Activated naive CD4-positive, alpha-beta T cell treated with anti-CD3 and anti-CD28 coated beads, Interleukin-2, amount 50 U/mL, for 24 hours (primary cell): ENCODE measurements around the gene KCNJ9.

ENCODE experiments used
- H3K27ac Mint-ChIP-seq: one replicate; pipeline ENCODE4 v1.8.0; 2021; ENCODE audit warnings: mild to moderate bottlenecking, mixed read lengths
- H3K27me3 Mint-ChIP-seq: one replicate; pipeline ENCODE4 v1.8.0; 2021; ENCODE audit warnings: mixed read lengths
- H3K36me3 Mint-ChIP-seq: one replicate; pipeline ENCODE4 v1.8.0; 2021; ENCODE audit warnings: mixed read lengths
- H3K4me1 Mint-ChIP-seq: one replicate; pipeline ENCODE4 v1.8.0; 2021; ENCODE audit warnings: mixed read lengths
- H3K4me3 Mint-ChIP-seq: one replicate; pipeline ENCODE4 v1.8.0; 2021; ENCODE audit warnings: mild to moderate bottlenecking, mixed read lengths
- H3K9me3 Mint-ChIP-seq: one replicate; pipeline ENCODE4 v1.8.0; 2021; ENCODE audit warnings: mixed read lengths

Gene KCNJ9

GRCh38 chr1:160078512-160079195 lies 2.7 kb upstream of the KCNJ9 start:
- no peaks in the 10 kb centered on the region for H3K36me3 Mint-ChIP-seq
- peak overlapping the region; percentile 65 for H3K27ac Mint-ChIP-seq
- H3K4me3 Mint-ChIP-seq = no peak overlapping the region
- peaks cover 38% of the 10 kb centered on the region for H3K27me3 Mint-ChIP-seq
- no peaks in the 10 kb centered on the region for H3K9me3 Mint-ChIP-seq
- peaks cover 3% of the 10 kb centered on the region for H3K4me1 Mint-ChIP-seq

DNA sequence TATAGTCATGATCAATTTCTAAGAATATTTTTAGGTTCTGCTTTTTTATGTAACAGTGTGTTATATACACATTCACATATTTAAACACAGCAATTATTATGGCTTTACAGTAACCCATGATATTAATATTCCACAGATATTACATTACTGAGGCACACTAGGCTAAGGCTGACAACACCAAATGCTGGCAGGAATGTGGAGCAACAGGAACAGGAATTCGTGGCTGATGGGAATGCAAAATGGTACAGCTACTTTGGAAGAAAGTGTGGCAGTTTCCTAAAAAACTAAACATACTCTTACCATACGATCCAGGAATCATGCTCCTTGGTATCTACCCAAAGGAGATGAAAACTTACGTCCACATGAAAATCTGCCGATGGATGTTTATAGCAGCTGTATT lies 1.9 kb upstream of the KCNJ9 start:
- H3K9me3 Mint-ChIP-seq = no peaks in the 10 kb centered on the region
- H3K36me3 Mint-ChIP-seq = no peaks in the 10 kb centered on the region
- peaks cover 38% of the 10 kb centered on the region for H3K27me3 Mint-ChIP-seq
- no peak overlapping the region for H3K27ac Mint-ChIP-seq
- no peak overlapping the region for H3K4me3 Mint-ChIP-seq
- H3K4me1 Mint-ChIP-seq = peaks cover 8% of the 10 kb centered on the region

- H3K9me3 Mint-ChIP-seq = no peaks in the 10 kb centered on the region
- H3K27me3 Mint-ChIP-seq = peaks cover 38% of the 10 kb centered on the region
- no peak overlapping the region for H3K27ac Mint-ChIP-seq
- no peak overlapping the region for H3K4me3 Mint-ChIP-seq
- no peaks in the 10 kb centered on the region for H3K36me3 Mint-ChIP-seq
- H3K4me1 Mint-ChIP-seq = peaks cover 10% of the 10 kb centered on the region
Observed at GRCh38 chr1:160080381-160081100, 797 bp upstream of the KCNJ9 start.

GRCh38 chr1:160082487-160082886 lies 1.1 kb downstream of the KCNJ9 start:
- Mint-ChIP-seq H3K27me3 (peaks cover 34% of the 10 kb centered on the region), H3K36me3 (no peaks in the 10 kb centered on the region), H3K4me3 (no peak overlapping the region), H3K4me1 (peaks cover 17% of the 10 kb centered on the region), H3K9me3 (no peaks in the 10 kb centered on the region), H3K27ac (no peak overlapping the region)

DNA sequence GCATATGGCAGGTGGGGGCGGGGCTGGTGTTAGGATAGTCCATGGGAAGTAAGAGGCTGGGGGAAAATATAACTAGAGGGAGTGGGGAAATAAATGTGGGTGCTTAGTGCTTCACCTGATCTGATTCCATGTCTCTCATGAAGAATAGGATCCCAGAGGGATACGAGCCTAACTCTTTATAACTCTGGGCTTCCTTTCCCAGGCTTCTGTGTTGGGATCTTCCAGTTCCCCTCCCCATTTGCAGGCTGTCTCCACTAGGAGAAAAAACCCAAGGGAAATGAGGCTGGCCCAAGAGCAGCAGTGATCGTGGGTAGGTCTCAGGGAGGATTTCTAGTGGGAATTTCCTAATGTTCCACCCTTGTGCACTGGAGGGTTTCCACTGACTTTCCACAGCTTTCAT lies 1.6 kb downstream of the KCNJ9 start:
- no peaks in the 10 kb centered on the region for H3K36me3 Mint-ChIP-seq
- no peak overlapping the region for H3K27ac Mint-ChIP-seq
- no peaks in the 10 kb centered on the region for H3K9me3 Mint-ChIP-seq
- peaks cover 33% of the 10 kb centered on the region for H3K27me3 Mint-ChIP-seq
- H3K4me1 Mint-ChIP-seq = peaks cover 17% of the 10 kb centered on the region
- peak overlapping the region; percentile 72 for H3K4me3 Mint-ChIP-seq

DNA sequence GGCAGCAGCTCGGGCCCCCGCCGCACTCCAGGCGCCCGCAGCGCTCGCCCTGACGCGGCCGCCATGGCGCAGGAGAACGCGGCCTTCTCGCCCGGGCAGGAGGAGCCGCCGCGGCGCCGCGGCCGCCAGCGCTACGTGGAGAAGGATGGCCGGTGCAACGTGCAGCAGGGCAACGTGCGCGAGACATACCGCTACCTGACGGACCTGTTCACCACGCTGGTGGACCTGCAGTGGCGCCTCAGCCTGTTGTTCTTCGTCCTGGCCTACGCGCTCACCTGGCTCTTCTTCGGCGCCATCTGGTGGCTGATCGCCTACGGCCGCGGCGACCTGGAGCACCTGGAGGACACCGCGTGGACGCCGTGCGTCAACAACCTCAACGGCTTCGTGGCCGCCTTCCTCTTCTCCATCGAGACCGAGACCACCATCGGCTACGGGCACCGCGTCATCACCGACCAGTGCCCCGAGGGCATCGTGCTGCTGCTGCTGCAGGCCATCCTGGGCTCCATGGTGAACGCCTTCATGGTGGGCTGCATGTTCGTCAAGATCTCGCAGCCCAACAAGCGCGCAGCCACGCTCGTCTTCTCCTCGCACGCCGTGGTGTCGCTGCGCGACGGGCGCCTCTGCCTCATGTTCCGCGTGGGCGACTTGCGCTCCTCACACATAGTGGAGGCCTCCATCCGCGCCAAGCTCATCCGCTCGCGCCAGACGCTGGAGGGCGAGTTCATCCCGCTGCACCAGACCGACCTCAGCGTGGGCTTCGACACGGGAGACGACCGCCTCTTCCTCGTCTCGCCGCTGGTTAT lies 2.8 kb downstream of the KCNJ9 start:
- no peak overlapping the region for H3K27ac Mint-ChIP-seq
- peak overlapping the region; percentile 71 for H3K4me3 Mint-ChIP-seq
- no peaks in the 10 kb centered on the region for H3K36me3 Mint-ChIP-seq
- no peaks in the 10 kb centered on the region for H3K9me3 Mint-ChIP-seq
- peaks cover 27% of the 10 kb centered on the region for H3K27me3 Mint-ChIP-seq
- H3K4me1 Mint-ChIP-seq = peaks cover 14% of the 10 kb centered on the region

GRCh38 chr1:160084771-160085321 lies 3.5 kb downstream of the KCNJ9 start:
- Mint-ChIP-seq H3K27me3 (peaks cover 24% of the 10 kb centered on the region), H3K4me3 (peak overlapping the region; percentile 71), H3K36me3 (no peaks in the 10 kb centered on the region), H3K4me1 (peaks cover 14% of the 10 kb centered on the region), H3K27ac (no peak overlapping the region), H3K9me3 (no peaks in the 10 kb centered on the region)

DNA sequence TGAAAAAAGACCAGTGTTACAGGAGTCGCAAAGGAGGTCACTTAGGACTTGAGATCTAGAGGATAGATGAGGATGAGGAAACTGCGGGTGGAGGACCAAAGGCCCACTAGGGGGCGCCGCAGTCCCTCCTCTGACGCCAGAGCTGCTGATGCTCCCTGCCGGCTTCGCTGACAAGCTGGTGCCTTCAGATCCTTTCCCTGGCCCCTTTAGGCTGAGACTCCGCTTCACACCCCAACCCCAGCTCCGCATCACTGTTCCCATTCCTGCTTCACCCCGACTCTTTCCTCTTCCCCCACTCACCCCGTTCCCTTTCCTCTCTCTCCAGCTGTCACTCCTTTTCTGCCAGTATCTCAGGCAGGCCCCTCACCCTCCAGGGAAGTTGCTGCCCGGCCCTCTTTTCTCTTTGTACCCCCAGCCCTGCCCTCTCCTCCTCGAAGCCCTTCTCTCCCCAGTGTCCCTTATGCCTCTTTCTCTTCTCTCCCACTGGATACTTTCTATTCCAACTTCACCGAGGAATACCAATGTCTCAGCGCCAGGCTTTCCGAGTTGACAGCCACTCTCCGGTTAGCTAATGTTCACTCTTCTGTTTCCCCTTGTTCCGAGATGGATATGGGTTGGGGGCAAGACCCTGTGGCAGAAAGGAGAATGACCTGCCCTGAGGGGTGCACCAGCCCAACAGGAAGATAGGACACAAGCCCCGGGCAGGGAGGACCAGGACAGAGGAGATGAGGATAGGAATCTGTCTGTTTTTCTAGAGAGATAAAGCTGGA lies 4.5 kb downstream of the KCNJ9 start:
- Mint-ChIP-seq H3K27ac (peak overlapping the region; percentile 9), H3K36me3 (peaks cover 1% of the 10 kb centered on the region), H3K27me3 (peaks cover 14% of the 10 kb centered on the region), H3K9me3 (no peaks in the 10 kb centered on the region), H3K4me3 (peak overlapping the region; percentile 30), H3K4me1 (peaks cover 14% of the 10 kb centered on the region)

DNA sequence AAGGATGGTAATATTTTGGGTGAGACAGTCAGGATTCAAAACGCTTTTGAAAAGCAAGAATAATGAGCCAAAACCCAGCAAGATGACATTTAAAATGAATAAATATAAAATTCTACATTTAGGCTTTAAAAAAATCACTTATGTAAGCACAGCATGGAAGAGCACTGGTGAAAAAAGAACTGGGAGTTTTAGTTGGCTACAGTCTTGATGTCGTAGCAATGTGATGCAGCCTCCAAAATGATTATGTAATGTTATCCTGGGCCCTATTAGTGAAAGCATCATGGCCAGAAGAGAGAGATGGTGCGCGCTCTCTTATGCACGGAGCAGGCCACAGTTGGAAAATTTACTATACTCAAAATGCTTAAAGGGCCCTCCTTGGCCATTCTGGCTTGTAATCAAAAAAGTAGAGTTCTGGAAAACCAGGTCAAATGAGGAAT lies 5.1 kb downstream of the KCNJ9 start:
- peaks cover 1% of the 10 kb centered on the region for H3K36me3 Mint-ChIP-seq
- no peaks in the 10 kb centered on the region for H3K9me3 Mint-ChIP-seq
- no peak overlapping the region for H3K27ac Mint-ChIP-seq
- no peak overlapping the region for H3K4me3 Mint-ChIP-seq
- peaks cover 9% of the 10 kb centered on the region for H3K27me3 Mint-ChIP-seq
- peaks cover 14% of the 10 kb centered on the region for H3K4me1 Mint-ChIP-seq

DNA sequence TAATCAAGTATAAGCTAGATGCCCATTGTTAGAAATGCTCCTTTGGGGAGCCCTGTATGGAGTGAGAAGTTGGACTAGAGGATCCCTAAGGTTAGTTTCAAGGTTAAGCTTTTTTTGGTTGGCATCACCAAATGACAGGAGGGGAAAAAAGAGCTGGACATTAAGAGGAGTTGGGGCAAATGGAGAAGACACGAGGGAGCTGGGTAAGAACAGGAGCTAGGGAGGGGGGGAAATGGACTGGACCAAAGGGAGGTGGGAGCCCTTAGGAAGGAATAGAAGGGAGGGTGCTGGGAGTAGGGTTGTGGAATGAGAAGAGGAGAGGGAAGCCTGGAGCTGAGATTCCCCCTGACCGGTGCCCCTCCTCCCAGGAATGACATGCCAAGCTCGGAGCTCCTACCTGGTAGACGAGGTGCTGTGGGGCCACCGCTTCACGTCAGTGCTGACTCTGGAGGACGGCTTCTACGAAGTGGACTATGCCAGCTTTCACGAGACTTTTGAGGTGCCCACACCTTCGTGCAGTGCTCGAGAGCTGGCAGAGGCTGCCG lies 5.9 kb downstream of the KCNJ9 start:
- Mint-ChIP-seq H3K9me3 (no peaks in the 10 kb centered on the region), H3K4me3 (no peak overlapping the region), H3K36me3 (peaks cover 4% of the 10 kb centered on the region), H3K4me1 (peaks cover 14% of the 10 kb centered on the region), H3K27me3 (peaks cover 5% of the 10 kb centered on the region), H3K27ac (no peak overlapping the region)

GRCh38 chr1:160089883-160090282 lies 8.5 kb downstream of the KCNJ9 start:
- Mint-ChIP-seq H3K4me3 (no peak overlapping the region), H3K9me3 (no peaks in the 10 kb centered on the region), H3K27ac (no peak overlapping the region), H3K36me3 (peaks cover 5% of the 10 kb centered on the region), H3K27me3 (no peaks in the 10 kb centered on the region), H3K4me1 (peaks cover 21% of the 10 kb centered on the region)

GRCh38 chr1:160090760-160091159 lies 9.4 kb downstream of the KCNJ9 start:
- peaks cover 20% of the 10 kb centered on the region for H3K4me1 Mint-ChIP-seq
- peaks cover 5% of the 10 kb centered on the region for H3K36me3 Mint-ChIP-seq
- no peaks in the 10 kb centered on the region for H3K9me3 Mint-ChIP-seq
- no peaks in the 10 kb centered on the region for H3K27me3 Mint-ChIP-seq
- H3K27ac Mint-ChIP-seq = no peak overlapping the region
- H3K4me3 Mint-ChIP-seq = no peak overlapping the region

- no peaks in the 10 kb centered on the region for H3K27me3 Mint-ChIP-seq
- peaks cover 5% of the 10 kb centered on the region for H3K36me3 Mint-ChIP-seq
- no peaks in the 10 kb centered on the region for H3K9me3 Mint-ChIP-seq
- no peak overlapping the region for H3K4me3 Mint-ChIP-seq
- no peak overlapping the region for H3K27ac Mint-ChIP-seq
- peaks cover 25% of the 10 kb centered on the region for H3K4me1 Mint-ChIP-seq
Observed at GRCh38 chr1:160091666-160092223, 10.4 kb downstream of the KCNJ9 start.

DNA sequence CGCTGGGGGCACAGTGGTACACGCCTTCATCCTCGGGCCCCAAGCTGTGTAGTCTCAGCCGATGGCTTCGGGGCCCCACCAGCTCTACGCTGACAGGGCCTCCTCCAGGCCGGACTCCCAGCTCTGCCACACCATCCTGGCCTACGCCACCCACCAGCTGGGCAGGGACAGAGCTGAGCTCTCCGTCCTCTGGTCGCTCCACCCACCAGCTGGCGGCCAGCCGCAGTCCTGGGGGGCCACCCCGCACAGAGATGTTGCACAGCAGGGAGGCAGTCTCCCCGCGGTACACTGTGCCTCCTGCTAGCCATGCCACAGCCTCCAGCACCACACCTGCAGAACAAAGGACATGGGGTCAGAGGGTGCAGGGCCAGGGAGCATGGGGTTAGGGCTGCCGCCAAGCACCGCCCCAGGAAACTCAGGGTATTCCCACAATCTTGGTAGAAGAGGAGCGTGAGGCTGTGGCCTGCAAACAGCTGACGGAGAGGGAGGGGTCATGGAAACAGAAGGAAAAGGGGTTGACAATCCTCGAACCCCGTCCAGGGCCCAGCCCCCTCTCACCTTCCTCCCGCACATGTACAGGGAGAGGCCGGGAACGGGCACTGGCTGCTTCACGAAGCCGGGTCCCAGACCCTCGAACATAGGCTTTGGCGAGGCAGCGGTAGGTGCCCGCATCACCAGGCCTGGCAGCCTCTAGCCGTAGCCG lies 11.2 kb downstream of the KCNJ9 start:
- H3K4me3 Mint-ChIP-seq = no peak overlapping the region
- no peaks in the 10 kb centered on the region for H3K27me3 Mint-ChIP-seq
- H3K36me3 Mint-ChIP-seq = peaks cover 5% of the 10 kb centered on the region
- H3K27ac Mint-ChIP-seq = no peak overlapping the region
- peaks cover 33% of the 10 kb centered on the region for H3K4me1 Mint-ChIP-seq
- no peaks in the 10 kb centered on the region for H3K9me3 Mint-ChIP-seq
